H1 (cell line): ENCODE results near the gene RBM17.

Source experiments
- EZH2 ChIP-seq: fragments of 200-600 bp; sonication (generic); IDR thresholded peaks from 2 replicates; pipeline ENCODE4 v1.7.1; 2012; ENCODE audit warnings: low read depth, mild to moderate bottlenecking, moderate library complexity, low read length, inconsistent platforms; ENCODE audit not compliant: severe bottlenecking
- HDAC6 ChIP-seq: IDR thresholded peaks from one replicate; pipeline ENCODE4 v1.7.1; 2012; ENCODE audit warnings: low read depth, mild to moderate bottlenecking, inconsistent platforms, low read length, moderate library complexity
- JUN ChIP-seq: IDR thresholded peaks from 2 replicates; pipeline ENCODE4 v1.6.1; 2011; ENCODE audit warnings: low read depth, mild to moderate bottlenecking, improper control_type of control experiment, low read length
- MAFK ChIP-seq: IDR thresholded peaks from 2 replicates; pipeline ENCODE4 v1.6.1; 2012; ENCODE audit warnings: low read depth, mild to moderate bottlenecking, improper control_type of control experiment, low read length
- SIN3A ChIP-seq, 2 experiments: IDR thresholded peaks in 1 of 2; conservative IDR thresholded peaks in 1 of 2; 2 replicates each; pipeline ENCODE4 v1.6.1; 2011 to 2012; ENCODE audit warnings: low read length in 2 of 2, improper control_type of control experiment in 1 of 2, low read depth in 1 of 2, mild to moderate bottlenecking in 1 of 2
- SP2 ChIP-seq: IDR thresholded peaks from 2 replicates; pipeline ENCODE4 v1.6.1; 2012; ENCODE audit warnings: mild to moderate bottlenecking, low read length, inconsistent platforms
- TBP ChIP-seq: IDR thresholded peaks from 2 replicates; pipeline ENCODE4 v1.6.1; 2011; ENCODE audit warnings: low read depth, low read length, improper control_type of control experiment
- TF ChIP-seq, protein P1 (sequence below), 3 experiments: IDR thresholded peaks; 1 replicate in 2 of 3; 2 replicates in 1 of 3; pipeline versions ENCODE4 v1.5.1 to v1.6.1; 2011; ENCODE audit warnings: low read length in 3 of 3, mild to moderate bottlenecking in 3 of 3, inconsistent platforms in 2 of 3, low read depth in 1 of 3, moderate library complexity in 1 of 3; ENCODE audit not compliant: insufficient read depth in 1 of 3; ENCODE audit errors: control extremely low read depth in 1 of 3

DNA sequence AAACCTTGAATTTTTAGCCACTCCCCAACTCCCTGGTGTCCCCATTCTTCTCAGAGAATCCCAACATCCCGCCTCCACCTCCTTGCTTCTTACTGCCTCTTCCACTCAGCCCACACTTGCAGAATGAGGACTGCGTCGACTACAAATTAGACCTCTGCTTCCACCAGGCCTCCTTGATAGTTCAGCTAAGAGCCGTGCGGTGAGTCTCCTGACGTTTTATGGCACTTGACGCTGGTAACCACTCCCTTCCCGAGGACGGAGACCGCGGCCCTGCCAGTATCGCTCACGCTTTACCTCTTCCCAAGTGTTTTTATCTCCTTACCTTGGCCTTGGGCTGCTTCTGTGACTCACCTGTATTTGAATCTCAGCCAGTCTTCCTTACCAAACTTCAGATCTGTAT, 31.1 kb downstream of the RBM17 start:
- TF ChIP-seq EZH2: no peak
- no peak for TF ChIP-seq MAFK
- no peak for TF ChIP-seq SP2
- TF ChIP-seq HDAC6: no peak
- no peak for TF ChIP-seq JUN
- no peak for TF ChIP-seq TBP
- TF ChIP-seq, protein P1, sequence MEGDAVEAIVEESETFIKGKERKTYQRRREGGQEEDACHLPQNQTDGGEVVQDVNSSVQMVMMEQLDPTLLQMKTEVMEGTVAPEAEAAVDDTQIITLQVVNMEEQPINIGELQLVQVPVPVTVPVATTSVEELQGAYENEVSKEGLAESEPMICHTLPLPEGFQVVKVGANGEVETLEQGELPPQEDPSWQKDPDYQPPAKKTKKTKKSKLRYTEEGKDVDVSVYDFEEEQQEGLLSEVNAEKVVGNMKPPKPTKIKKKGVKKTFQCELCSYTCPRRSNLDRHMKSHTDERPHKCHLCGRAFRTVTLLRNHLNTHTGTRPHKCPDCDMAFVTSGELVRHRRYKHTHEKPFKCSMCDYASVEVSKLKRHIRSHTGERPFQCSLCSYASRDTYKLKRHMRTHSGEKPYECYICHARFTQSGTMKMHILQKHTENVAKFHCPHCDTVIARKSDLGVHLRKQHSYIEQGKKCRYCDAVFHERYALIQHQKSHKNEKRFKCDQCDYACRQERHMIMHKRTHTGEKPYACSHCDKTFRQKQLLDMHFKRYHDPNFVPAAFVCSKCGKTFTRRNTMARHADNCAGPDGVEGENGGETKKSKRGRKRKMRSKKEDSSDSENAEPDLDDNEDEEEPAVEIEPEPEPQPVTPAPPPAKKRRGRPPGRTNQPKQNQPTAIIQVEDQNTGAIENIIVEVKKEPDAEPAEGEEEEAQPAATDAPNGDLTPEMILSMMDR (IDR thresholded peaks at IDR 0.05; ENCODE audit: control extremely low read depth in 1 of 3, insufficient read depth in 1 of 3, low read depth in 1 of 3, low read length in 3 of 3): no peak
- no peak for TF ChIP-seq SIN3A (conservative IDR thresholded peaks at IDR 0.05 in 1 of 2, IDR thresholded peaks at IDR 0.05 in 1 of 2; ENCODE audit: low read depth in 1 of 2, low read length in 2 of 2)
